GM19025 (cell line): ENCODE data around the gene DCUN1D4.

ENCODE experiments used
- ATAC-seq: cut with Tn5 transposase; IDR thresholded peaks from one replicate; pipeline ENCODE4 v1.9.1; 2021; ENCODE audit warnings: mild to moderate bottlenecking, low read depth, moderate library complexity; ENCODE audit not compliant: unreplicated experiment

Gene DCUN1D4

DNA sequence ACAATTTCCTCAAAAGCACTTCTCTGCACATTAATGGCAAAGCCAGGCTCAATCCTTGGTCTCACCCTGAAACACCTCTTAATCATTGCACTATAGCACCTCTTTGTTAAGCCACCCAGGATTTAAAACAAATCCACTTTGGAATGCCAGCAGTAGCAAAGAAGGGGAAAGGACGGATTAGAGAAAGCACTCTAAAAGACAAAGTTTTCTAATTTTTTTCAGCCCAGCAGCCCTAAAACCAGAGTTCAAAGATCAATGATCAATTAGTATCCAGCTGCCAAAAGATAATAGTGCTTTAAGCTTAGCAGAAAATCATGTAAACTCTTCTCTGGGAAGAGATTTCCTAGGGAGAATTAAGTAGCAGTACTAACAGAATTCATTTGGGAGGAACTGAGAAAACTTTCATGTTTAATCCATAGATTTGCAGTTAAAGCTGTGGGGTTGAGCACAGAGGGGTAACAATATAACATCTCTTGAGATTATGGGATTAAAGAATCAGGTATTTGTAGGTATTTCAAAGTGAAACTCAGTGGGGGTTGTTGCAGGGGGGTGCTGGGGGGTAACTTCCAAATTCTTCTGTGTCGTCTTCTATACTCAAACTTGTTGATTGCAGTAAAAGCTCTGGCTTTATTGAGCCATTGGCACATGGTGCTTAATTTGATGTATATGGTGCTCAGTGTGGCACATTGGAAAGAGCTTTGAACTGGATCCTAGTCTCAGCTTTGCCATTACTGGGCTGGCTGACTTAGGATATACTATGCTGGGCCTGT is 115.4 kb downstream of the DCUN1D4 start:
- ATAC-seq: no peak

DNA sequence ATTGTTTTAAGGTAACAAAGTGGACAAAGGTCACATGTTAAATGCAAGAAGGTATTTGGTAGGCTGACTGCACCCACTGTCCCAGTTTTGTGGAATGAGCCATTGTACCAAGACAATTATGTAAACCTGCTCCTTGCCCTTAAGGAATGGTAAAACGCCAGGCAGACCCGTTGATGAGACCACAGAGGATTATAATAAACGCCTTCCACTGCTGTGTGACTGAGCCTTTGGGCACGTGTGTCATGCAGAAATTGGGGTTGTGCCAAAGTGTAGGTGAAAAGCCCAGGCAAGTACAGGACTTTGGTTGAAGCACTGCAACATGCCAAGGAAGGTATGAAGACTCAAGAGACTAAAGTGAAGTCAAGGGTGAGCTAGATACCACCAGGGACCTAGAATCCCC is 117.5 kb downstream of the DCUN1D4 start:
- ATAC-seq: no peak

DNA sequence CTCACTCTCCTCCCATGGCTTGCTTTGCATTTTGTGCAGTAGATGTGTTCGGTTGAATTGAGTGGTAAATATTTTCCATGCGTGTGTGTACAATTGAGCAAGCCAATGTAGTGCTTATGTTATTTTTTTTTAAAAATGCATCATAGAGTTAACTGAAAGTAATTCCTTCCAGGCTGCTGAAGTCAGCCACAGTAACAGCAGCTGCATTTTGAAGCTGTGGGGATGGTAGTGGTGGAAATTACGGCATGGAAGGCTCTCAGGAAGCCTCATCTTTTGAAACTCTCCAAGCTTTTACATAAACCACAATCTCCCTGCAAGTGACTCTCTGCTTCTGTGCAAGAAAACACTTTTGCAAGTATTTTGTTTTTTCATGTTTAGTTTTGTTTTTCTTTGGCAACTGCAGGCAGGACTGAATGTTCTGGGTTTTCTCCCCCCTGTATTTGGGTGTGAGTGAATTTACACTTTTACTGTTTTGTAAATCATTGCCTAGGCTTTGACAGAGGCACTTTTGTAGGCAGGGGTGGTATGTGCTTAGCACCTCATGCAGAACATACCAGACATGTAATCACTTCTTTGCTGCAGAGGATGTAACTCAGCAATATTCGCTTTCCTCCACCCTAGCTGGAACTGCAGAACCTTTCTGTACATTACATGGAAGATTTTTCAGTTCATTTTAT is 121.0 kb downstream of the DCUN1D4 start:
- ATAC-seq: no peak

DNA sequence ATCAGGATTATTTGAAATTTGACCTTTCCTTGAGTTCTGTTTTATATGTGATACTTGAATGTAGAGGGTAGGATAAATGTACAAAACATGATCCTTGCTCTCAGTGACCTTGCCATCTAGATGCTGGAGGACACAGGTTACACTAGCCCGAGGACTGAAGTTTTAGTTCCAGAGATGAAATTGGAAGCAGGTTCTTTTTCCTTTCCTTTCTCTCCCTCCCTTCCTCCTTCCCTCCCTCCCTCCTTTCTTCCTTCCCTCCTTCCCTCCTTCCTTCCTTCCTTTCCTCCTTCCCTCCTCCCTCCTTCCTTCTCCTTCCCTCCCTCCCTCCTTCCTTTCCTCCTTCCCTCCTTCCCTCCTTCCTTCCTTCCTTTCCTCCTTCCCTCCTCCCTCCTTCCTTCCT is 122.9 kb downstream of the DCUN1D4 start:
- ATAC-seq: no peak
